Fibroblast of mammary gland (primary cell): ENCODE results near the gene WNT5B.
A peak's percentile ranks its signal among the peaks of the same experiment; 100 is the strongest.
"Not testable (repeated sequence)": the region's sequence is repeated elsewhere in the genome, so short reads cannot be mapped to it uniquely, and the experiment has no call there.

Experiments
- DNase-seq: peaks from one replicate; pipeline ENCODE4 v3.0.0-alpha.2; 2010; ENCODE audit warnings: low read depth
- H3K4me3 ChIP-seq: 2 replicates; pipeline ENCODE4 v1.5.1; 2011; ENCODE audit warnings: low read depth, mild to moderate bottlenecking, low read length, moderate library complexity; ENCODE audit not compliant: control insufficient read depth
- TF ChIP-seq, protein P1 (sequence below): conservative IDR thresholded peaks from 2 replicates; pipeline ENCODE4 v1.5.1; 2011; ENCODE audit warnings: low read depth, low read length, inconsistent platforms; ENCODE audit not compliant: control insufficient read depth, insufficient read depth

WNT5B gene

DNA sequence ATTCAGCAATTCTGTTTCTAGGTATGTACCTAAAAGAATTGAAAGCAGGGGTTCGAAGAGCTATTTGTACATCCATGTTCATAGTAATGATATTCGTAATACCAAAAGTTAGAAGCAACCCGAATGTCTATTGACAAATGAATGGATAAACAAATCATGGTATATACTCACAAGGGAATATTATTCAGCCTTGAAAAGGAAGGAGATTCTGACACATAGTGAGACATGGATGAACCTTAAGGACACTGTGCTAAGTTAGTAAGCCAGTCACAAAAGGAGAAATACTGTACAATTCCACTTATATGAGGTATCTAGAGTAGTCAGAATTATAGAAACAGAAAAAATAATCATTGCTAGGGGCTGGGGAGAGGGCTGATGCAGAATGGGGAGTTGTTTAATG lies 30.3 kb upstream of the WNT5B start:
- DNase-seq, result no peak
- TF ChIP-seq, protein P1, sequence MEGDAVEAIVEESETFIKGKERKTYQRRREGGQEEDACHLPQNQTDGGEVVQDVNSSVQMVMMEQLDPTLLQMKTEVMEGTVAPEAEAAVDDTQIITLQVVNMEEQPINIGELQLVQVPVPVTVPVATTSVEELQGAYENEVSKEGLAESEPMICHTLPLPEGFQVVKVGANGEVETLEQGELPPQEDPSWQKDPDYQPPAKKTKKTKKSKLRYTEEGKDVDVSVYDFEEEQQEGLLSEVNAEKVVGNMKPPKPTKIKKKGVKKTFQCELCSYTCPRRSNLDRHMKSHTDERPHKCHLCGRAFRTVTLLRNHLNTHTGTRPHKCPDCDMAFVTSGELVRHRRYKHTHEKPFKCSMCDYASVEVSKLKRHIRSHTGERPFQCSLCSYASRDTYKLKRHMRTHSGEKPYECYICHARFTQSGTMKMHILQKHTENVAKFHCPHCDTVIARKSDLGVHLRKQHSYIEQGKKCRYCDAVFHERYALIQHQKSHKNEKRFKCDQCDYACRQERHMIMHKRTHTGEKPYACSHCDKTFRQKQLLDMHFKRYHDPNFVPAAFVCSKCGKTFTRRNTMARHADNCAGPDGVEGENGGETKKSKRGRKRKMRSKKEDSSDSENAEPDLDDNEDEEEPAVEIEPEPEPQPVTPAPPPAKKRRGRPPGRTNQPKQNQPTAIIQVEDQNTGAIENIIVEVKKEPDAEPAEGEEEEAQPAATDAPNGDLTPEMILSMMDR, result no peak
- H3K4me3 ChIP-seq, result no peak overlapping the region

DNA sequence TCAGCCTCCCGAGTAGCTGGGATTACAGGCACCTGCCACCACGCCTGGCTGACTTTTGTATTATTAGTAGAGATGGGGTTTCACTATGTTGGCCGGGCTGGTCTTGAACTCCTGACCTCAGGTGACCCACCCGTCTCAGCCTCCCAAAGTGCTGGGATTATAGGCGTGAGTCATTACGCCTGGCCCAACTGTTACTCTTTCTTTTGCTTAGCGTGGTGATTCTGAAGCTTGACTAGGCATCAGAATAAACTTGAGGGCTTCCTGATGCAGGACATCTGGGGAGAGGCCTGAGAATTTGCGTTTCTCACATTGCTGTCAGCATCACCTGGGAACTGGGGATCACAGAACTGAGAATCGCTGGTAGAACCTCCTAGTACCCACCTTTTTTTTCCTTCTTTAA lies 26.3 kb upstream of the WNT5B start:
- not testable (repeated sequence) for H3K4me3 ChIP-seq, DNase-seq

DNA sequence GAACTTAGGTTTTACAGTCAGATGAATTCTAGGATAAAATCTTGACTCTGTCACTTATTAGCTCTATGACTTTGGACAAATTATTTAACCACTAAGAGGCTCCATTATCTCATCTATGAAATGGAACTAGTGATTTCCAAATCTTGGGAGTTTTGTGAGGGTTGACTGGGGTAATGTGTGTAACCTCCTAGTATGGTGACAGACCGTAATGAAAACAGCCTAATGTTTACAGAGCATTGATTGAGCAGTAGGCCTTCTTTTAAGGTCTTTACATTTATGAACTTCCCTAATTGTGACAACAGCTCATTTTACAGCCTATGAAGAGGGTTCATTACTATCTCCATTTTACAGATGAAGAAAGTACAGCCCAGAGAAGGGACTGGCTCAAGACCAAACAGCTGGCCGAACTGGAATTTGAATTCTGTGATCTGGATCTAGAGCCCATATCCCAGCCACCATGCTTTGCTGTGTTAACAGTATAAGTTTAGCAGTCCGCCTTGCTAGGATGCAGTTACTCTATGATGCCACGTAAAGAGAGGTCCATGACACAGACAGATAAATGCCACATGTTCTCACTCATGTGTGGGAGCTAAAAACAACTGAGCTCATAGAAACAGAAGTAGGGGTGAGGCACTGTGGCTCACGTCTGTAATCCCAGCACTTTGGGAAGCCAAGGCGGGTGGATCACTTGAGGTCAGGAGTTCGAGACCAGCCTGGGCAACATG lies 25.6 kb upstream of the WNT5B start:
- peak; percentile 59 for DNase-seq
- TF ChIP-seq, protein P1, result no peak

DNA sequence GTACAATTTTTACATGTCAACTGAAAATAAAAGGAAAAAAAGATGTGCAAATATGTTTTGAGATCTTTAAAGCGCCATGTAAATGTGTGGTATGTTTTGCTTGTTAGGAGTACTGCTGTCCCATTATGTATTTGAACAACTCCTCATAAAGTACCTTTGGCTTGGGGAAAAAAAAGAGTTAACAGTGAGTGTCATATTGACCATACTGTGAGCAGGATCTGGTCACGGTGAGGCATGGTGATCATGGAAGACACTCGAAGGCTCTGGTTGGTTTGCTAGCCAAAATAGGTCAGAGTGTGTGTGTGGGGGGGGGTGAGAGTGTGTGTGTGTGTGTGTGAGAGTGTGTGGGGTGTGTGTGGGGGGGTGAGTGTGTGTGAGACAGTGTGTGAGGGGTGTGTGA lies 24.6 kb upstream of the WNT5B start:
- TF ChIP-seq, protein P1, result no peak
- DNase-seq, result no peak
- no peak overlapping the region for H3K4me3 ChIP-seq

More for the DNA sequence above, 25.6 kb upstream of the WNT5B start:
- H3K4me3 ChIP-seq, result no peak overlapping the region

DNA sequence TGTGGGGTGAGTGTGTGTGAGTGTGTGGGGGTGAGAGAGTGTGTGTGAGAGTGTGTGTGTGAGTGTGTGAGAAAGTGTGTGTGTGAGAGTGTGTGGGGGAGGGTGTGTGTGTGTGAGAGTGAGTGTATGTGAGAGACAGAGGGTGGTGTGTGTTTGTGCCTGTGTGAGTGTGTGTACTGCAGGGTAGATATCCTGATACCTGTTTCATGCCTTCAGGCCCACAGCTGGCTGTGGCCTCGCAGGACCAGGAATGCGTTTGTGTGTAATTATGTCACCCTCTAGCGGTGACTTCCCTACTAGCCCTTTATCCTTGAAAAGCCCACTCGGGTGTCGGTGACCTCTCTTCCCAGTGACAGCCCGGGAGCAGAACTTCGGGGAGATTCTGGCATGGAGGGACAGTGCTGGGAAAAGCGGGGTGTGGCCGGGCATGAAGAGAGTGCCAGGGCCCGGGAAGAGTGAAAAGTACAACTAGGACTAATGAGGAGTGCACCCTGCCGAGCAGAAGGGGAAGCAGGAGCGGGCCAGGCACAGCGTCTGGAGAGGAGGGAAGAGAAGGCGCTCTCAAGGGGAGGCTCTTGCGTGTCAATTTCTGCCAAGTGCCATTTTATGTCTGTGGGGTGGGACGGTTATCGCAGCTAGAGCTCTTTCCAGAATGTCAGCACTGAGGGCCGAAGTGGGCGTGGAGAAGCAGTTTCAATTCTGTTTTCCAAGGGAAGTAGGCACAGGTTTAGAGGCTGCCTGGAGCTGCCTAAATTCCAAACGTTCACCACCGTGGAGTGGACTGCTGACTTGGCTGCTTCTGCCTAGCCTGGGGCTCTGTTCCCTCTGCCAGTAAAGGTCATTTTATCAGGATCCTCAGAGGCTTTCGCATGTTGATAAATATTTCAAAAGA lies 23.7 kb upstream of the WNT5B start:
- TF ChIP-seq, protein P1, result peak; percentile 76
- peak overlapping the region; percentile 39 for H3K4me3 ChIP-seq
- peak; percentile 85 for DNase-seq

DNA sequence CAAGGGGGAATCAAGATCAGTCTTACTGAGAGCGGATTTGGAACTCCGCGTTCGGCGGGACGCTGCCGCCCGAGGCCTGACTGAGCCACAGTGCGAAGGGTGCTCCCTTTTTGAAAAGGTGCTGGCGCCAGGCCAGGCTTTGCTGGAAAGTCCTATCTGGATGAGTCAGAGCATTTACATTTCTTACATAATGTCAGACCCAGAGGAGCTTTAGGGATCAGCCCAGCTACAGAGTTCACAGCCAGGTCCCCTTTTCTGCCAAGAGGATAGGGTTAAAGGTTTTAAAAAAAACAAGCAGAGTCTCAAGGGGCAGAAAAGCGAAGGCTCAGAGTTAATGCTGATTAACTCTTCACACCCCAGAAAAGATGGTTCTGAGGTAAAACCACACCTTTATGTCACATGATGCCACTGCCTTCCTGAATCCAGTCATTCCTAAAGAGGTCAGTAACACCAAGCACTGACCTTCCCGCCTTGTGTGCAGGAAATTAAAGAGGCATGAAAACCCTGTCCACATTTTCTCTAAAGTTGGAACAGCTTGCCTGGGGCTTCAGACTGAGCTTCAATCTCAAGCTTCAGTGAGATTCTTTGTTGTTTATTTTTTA lies 22.9 kb upstream of the WNT5B start:
- peak overlapping the region; percentile 39 for H3K4me3 ChIP-seq
- DNase-seq, result peak; percentile 90
- TF ChIP-seq, protein P1, result no peak
